HPDE6-E6E7 (cell line): ENCODE measurements around the gene SLC12A7.
"Not testable (repeated sequence)": the region's sequence is repeated elsewhere in the genome, so short reads cannot be mapped to it uniquely, and the experiment has no call there.

Source experiments
- DNase-seq: peaks from one replicate; pipeline ENCODE4 v3.0.0; 2011; ENCODE audit warnings: missing footprints; ENCODE audit errors: extremely low spot score

Gene SLC12A7

DNA sequence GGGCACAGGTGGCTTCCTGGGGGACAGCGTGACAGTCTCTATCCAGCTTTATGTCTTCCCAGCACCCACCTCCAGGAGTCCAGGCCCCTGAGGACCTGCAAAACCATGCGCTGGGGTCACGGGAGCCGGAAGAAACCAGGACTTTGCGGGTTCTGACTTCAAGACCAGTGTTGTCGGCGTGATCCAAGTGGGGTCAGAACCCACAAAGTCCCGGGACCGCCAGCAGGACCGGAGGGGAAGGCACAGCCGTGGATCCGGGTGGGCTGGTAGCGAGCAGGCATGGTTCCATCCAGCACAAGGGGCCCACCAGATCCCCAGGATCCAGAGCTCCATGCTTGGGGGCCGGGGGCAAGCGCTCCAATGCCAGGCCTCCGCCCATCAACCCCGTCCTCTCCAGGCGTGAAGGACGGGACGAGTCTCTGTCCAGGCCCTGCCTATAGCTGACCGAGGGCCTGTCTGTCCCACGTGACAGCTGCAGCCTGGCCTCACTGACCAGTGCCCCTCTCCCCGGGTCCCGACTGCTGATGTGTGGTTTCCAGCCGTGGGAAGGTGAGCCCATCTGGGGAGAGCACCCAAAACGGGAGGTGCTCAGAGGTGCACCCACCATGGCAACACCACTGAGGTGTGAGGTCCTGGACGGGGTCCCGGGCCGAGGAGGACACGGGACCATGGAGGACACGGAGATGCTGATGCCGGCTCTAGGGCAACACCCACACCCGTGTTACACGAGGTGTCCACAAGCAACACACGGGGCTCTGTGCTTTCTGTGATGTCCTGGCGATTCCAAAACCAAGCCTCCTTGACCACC, 48.9 kb downstream of the SLC12A7 start:
- no peak for DNase-seq

DNA sequence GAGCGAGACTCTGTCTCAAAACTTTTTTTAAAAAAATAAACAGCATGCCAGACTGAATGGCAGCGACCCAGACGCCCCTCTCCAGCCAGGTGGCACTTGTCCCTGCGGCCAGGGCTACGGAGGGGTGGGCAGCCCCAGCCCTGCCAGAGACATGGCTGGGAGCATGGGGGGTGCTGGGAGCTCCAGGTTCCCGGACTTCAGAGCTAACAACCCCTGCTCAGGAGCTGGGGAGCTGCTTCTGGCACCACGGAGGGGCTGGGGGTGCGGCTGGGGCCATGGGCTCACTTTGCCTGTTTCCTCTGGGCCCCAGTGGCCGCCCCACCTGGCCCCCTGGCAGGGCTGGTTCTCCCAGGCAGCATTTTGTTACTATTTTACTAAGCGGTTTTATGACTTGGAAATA, 49.9 kb downstream of the SLC12A7 start:
- DNase-seq: no peak

DNA sequence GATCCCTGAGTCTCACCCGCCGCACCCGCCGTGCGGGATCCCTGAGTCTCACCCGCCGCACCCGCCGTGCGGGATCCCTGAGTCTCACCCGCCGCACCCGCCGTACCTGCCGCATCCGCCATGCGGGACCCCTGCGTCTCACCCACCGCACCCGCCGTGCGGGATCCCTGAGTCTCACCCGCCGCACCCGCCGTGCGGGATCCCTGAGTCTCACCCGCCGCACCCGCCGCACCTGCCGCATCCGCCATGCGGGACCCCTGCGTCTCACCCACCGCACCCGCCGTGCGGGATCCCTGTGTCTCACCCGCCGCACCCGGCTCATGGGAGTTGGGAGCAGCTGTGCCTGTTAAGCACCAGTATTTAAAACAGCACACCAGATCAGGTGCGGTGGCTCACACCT, 50.6 kb downstream of the SLC12A7 start:
- DNase-seq: not testable (repeated sequence)

DNA sequence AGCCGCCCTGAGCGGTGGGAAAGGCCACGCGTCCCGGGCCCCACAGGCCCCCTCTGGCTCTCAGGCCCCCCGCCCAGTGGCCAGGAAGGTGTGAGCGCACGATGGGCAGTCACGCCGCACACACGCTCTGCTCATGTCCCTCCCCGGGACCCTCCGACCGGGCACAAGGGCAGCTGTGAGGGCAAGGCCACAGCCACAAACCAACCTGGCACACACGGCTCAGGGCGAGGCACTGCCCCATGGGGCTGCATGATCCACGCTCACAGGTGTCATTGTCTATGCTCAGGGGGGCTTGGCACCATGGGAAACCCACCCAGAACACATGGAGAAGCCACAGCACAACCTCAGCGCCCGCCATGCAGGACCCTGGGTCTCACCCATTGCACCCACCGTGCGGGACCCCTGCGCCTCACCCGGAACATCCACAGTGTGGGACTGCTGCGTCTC, 51.3 kb downstream of the SLC12A7 start:
- DNase-seq: no peak

DNA sequence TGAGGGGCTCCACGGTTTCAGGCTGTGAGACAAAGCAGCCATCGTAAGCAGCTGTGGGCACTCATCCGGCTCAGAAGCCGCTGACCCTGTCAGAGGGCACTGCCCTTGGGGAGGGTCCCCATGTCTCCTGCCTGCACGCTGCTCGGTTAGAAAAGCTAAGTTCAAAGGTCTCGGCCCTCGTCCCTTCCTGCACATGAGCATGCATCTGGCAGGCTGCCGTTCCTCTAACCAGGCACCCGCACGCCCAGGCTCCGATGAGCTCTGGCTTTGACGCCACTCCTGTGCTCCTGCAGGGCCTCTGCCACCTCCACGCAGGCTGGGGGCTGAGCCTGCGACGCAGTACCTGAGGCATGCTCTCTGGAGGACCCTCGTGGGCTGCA, 52.0 kb downstream of the SLC12A7 start:
- no peak for DNase-seq

DNA sequence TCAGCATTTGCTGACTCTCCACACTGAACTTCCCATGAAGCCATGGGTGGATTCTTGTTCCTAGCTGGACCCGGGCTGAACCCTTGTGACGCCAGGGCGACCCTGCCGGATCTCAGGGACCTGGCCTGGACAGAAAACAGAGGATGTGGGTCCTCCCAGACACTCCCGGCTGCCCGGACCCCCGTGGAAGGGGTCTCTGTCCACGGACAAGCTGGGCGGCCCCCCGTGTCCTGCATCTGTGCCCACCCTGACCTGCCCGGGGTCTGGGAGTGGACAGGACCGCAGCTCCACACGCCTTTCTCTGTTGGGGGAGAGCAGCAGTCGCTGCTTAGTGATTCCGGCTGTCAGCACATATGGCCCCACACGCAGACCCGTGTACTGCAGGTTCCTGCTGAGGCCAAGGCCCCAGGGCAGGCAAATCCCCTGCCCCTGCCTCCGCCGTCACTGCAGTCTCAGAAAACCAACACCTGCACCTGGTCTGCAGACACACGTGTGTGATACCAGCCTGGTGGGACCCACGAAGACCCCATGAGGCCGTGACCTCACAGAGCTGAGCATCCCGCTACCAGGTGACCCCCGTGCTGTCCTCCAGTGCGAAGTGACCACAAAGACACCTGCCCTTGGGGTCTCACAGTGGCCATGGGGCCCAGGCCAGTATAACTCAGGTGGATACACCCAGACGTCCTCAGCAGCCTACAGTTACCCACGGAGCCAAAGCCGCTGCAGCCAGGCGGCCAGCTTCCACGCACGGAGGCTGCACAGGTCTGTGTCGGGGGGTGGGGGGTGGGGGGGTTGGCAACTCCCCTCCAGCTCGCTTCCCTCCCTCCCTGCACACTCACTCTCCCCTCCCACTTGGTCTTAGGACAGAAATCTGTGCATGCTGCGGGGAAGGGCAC, 52.6 kb downstream of the SLC12A7 start:
- no peak for DNase-seq

DNA sequence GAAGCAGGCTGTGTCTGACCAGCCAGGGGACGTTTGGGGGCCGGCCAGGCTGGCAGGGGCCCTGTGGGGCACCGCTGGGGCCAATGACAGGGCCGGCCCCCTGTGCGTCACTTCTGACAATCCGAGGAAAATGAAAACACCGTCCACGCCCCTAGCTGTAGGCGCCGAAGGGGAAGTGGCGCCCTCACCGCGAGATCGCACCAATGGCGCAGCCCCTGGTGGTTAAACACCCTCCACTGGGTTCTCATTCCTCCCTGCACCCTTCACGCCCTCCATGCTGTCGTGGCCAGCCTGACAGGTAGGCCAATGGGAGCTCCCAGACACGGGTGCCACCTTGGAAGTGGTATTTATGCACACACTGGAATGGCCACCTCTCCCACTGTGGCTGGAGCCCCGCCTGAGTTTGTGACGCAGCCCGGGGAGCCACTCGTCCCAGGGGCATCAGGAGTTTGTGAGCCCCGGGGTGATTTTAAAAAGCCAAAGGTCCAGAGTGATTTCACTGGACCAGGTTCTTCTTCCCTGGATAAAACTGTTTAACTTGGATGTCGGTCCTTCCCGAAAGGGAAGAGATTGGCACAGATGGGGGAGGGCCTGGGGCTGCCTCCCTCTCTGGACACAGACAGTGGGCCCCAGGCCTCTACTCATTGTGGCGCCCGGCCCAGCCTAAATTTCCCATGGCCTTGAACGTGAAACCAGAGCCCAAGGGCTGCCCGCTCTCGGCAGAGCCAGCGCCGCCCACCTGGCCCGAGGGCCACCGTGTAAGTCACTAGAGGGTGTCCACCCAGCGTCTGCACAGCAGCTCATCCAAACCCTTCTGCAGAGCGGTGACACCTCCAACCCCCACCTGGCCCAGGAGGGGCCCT, 53.5 kb downstream of the SLC12A7 start:
- DNase-seq: no peak

DNA sequence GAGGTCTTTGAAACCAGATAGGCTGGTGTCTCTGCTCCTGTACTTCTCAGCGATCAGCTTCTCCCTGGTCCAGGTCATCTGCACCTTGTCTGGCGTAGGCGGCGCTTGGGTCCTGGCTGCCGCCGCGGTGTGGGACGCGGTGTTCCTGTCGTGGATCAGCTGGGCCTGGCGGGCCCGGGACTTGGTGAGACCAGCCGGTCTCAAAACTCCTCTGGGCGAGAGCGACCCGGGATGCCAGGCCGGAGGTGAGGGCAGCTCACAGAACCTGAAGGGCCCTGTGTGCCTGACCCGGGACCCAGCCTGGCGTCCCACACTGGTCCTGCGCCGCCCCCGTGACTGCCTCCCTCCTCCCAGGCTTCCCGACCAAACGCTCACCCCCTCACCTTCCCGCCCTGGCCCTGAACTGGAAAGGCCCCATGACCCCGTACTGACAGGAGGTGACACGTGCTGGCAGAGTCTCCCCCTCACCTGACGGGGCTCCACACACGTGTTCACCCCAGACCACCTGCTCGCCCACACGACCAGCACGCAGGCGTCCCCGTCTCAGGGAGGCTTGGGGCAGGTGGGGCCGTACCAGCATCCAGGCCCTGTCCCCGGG, 54.3 kb downstream of the SLC12A7 start:
- DNase-seq: no peak

DNA sequence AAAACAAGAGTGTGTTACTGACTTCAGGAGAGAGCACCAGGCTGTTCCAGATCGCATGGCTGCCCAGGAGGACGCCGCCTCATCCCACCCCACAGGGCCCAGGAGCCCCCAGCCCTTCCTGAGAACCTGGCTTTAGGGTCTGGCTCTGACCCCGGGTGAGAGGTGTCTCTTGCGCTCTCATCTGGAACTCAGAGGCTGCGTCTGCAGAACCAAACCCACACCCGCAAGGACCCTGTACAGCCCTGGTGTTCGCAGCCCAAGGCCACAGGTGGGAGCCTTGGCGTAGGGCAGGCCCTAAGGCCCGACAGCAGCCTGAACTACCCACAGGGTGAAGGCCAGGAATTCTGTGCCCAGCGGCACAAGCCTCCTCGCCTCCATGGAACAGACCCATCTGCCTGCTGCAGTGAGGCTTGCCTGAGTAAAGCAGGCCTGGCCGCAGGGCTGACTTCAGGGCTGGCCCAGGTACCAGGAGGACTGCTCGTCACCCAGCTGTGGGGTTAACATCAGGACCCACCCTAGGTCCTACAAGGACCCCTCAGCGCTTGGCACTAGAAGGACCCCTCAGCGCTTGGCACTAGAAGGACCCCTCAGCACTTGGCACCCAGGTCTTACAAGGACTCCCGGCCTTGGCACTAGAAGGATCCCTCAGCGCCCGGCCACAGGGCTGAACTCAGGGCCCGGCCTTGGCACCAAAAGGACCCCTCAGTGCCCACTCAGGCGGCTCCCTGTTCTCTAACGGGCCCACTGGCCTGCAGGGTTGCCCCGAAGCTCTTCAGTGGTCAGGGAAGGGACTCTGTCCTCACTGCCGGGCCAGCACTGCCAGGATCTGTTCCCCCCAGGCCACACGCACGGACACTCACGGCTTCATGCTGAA, 55.0 kb downstream of the SLC12A7 start:
- DNase-seq: no peak

DNA sequence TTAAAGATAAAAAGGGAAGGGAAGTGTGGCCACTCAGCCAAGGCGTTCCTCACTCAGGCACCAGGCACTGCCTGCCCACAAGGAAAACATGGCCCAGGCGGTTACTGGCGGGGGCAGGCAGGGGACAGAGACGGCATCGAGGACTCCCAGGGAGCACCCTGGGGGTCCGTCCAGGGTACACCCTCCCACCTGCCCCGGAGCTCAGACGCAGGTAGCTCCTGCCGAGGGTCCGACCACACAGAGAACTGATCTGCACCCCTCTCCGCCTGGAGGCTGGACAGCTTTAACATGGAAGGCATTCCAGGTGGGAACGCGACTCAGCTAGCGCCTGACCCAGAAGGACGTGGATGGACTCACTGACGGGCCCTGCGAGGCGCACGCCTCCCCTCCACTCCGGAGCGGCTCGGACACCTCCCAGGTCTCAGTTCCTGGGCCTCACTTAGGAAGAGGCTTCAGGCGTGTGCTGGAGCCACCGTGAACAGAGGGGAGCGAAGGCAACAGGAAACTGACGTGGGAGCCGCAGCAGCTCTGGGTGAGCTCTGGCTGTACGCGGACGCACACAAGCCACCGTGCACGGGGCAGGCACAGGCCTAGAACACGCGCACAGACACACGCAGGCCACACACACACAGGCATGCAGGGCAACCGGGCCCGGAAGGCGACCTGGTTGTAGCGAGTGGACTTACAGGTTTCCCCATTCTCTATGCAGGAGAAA, 55.8 kb downstream of the SLC12A7 start:
- no peak for DNase-seq

DNA sequence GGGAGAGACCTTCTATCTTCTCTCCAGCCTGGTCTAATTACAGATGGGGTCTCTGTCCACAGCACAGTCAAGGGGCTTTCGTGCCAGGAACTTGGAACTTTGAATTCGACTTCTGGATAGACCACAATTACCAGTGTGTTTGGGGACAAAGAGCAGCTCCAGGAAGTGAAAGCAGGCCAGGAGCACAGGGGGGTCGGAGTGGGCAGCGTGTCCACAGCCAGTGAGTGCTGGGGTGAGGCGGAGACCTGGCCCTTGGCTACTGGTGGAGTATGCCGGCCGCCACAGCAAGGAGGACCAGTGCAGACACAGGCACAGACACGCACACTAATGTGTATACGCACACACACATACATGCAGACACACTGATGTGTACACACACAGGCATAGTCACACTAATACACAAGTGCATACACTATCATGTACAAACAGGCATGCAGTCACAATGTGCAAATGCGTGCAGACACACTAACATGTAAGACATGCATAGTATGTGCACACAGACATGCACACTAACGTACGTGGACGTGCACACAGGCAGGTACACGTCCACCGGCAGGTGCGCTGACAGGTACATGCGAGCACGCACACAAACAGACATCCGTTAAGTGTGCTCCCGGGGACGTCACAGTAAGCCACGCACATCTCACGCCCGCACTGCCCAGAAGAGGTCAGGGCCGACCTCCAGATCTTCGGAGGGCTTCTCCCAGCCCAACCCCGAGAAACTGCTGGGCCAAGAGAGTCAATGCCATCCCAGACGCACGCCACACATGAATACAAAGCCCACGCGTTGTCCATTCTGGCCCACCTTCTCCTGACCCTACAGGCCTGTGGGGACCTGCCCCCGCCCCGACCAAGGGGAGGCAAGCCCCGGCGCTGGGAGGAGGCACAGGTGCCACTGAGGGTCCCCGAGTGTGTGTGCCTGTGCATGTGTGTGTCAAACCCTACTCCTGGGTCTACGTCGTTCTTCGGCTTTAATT, 56.8 kb downstream of the SLC12A7 start:
- DNase-seq: no peak

DNA sequence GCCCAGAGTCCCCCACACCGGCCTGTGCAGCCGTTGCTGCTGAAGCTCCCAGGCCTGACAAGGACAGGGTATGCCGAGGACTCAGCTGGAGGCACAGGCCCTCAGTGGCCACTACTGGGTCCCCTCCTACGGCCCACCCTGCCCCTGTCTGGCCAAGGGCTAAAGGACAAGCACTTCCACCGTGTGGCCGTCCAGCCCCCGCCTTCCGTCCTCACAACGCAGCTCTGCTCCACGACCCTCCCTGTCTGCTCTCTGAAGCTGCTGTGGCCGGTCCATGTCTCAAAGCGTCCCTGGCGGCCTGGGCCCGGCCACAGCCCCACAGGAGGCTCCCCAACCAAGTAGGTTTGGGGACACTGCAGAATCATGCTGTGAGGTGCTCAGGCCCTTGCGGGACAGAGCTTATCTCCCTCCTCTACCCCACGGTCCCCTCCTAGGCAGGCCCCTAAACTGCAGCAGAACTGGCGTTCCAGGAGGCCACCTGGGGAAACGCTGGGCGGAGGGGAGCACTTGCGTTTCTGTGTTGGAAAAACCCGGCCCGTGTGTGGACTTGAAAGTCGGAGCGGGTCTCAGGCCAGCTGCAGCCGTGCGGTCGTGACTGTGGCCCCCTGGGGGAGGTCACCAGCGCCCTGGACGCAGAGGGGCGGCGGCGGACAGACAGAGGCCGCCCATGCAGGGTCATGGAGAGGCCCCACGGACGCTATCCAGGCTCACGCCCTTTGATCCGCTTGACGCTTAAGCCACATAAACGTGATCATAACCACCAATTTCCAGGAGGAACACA, 57.7 kb downstream of the SLC12A7 start:
- DNase-seq: no peak

DNA sequence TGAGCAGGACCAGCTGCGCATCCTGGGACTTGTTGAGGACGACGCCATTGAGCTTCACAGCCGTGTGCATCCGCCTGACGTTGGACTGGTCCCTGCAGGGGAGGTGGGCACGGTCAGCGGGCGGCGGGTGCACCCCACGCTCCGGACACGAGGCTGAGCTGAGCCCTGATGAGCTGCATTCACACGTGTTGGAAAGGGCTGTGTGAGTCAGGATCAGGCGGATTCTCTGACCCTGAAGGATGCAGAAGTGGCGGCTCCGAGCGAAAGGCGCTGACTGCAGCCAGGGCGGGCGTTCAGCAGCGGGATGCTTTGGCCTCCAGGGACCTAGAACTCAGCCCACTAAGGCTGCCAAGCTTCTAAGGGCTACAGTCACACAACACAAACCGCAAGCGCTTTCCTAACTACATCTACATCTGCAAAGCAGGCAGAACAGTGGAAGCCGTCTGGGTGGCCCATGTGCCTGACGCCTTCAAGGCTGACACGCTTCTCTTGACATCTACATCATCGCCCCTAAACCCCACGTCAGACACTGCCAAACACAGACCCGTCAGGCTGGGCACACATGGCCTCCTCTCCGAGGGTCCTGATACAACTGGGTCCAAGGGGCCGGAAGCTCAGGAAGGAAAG, 58.4 kb downstream of the SLC12A7 start:
- DNase-seq: no peak

DNA sequence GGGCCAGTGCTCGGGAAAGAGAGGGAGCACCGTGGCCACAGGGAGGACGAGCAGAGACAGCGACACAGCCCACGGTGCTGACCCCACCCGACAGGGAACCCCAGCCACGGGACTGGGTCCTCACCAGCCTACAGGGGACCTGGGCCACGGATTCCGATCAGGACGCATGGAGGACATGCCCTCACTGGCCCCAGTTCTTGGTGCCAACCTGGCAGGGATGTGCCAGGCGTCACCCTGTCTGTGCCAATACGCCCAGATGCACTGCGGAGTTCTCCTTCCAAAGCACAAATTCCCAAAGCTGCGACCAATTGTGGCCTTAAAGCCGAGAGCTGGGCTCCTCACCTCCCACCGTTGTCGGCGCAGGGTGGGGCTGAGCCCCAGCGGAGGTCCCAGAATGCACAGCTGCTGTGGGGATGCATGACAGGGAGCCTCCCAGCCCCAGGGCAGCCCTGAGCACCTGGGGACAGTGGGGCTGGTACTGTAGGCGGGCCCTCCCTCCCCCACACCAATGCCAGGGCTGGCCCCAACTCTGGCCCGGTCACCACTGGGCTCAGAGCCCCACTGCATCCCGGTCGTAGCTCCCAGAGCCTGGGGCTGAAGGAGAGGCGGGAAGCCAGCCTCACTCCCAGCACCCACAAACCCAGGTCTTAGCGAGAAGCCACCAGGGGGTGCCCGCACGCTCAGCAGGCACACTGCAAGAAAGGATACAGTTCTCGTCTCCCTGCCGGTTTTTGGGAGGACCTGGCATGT, 59.0 kb downstream of the SLC12A7 start:
- no peak for DNase-seq

DNA sequence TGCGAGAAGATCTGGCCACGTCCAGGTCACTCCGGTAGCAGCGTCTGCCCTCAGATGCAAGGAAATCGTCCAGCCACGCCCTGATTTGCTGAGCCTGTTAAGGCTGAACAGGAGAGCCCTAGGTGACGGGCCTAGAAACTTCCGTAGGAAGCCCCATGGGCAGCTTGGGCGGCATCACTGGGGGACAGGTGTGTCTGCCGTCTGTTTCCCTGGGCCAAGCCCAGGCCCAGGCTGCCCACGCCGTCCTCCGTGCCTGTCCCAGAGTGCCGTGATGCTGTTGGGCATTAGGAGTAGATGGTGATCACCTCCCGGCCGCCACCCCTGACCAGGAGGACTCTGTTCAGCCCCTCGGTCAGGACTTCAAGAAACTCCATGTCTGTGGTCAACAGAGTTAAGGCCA, 59.8 kb downstream of the SLC12A7 start:
- DNase-seq: no peak

DNA sequence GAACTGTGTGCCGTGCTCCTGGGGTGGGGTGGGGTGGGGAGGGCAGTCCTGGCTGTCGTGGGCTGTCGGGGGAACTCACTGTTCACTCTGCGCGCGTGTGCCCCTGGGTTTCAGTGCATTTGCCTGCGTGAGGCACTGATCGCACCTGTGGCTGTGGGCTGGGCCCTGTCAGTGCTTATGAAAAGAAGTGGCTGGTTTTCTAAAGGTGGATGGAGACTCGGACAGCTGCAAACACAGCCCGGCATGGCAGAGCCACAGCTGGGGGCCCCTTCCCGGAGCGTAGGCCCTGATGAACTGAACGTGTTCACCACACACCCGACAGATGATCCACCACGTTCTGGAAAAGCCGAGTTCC, 60.5 kb downstream of the SLC12A7 start:
- DNase-seq: no peak
